ENCODE data around the gene TMC6.
A peak's percentile ranks its signal among the peaks of the same experiment; 100 is the strongest.

TMC6 gene

GRCh38 chr17:78135858-78136500, 7.4 kb upstream of the TMC6 start:
- no peak for DNase-seq (ENCODE audit: low read depth in 3 of 3)

- DNase-seq (ENCODE audit: low read depth in 3 of 3) = no peak
Observed at GRCh38 chr17:78134899-78135385, 6.4 kb upstream of the TMC6 start.

- DNase-seq (ENCODE audit: low read depth in 3 of 3) = peak in 2 of 3 donors; percentile 53 to 67
Observed at GRCh38 chr17:78133971-78134898, 5.7 kb upstream of the TMC6 start.

DNA sequence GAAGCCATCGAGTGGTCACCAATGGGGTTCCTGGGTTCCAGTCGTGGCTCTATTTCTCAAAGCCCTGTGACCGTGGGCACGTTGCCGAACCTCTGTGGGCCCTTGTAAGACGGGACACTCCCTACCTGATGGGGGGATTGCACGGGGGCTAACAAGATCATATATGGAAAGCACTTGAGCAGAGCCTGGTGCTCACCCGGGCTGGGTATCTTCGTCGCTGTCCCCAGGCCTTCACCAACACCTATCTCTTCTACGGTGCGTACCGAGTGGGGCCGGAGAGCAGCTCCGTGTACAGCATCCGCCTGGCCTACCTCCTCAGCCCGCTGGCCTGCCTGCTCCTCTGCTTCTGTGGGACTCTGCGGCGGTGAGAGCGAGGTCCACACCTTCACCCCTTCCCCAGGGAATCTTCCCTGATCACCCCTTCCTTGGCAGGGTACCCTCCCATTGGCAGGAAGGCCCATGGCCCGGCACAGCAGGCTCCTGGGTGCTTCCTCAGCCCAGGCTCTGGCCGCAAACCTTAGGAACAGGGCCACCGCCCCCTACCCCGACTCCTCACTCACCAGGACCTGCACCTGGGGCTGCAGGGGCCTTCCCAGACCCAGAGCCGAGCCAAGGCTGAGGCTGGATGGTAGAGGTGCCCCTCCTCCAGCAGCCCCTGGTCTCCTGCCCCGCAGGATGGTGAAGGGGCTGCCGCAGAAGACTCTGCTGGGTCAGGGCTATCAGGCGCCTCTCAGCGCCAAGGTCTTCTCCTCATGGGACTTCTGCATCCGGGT, 4.8 kb upstream of the TMC6 start:
- DNase-seq (ENCODE audit: low read depth in 3 of 3) = no peak

DNA sequence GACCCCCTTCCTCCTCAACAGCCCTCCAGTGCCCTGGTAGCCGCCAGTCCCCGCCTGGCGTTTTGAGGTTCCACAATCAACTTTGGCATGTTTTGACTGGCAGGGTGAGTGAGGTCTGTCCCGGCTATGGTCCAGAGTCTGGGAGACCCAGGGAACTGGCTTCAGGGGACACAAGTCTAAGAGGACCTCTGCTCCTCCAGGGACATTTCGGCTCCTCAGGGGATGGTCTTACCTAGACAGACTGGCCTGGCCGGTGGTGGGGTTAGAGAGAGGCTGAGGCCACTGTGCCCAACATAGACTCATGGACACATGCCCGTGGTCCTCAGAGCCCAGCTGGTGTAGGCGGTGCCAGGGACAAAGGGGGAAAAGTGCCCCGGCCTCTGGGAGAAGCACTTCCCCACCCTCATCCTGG, 4.2 kb upstream of the TMC6 start:
- no peak for DNase-seq (ENCODE audit: low read depth in 3 of 3)

DNA sequence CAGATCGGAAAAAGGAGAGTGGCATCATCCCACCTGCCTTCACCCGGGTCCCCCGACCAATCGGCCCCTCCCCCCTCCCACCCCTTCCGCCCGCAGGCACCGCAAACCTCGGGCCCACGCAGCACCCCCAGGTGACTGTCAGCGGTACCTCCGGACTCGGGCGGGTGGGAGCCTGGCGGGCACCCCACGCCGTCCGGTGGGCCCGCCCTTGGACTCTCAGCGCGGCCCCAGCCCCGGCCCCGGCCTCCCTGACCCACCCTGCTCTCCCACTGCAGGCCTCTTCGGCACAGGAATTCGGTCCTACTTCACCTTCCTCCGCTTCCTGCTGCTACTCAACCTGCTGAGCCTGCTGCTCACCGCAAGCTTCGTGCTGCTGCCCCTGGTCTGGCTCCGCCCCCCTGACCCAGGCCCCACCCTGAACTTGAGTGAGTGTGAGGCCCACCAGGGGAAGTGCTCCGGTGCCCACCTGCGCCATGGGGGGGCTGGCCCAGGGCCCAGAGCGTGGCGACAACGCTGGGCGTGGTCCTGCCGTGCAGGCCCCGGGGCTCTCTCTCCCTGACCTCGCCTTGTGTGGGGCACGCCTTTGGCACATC, 3.6 kb upstream of the TMC6 start:
- DNase-seq (ENCODE audit: low read depth in 3 of 3) = no peak

DNA sequence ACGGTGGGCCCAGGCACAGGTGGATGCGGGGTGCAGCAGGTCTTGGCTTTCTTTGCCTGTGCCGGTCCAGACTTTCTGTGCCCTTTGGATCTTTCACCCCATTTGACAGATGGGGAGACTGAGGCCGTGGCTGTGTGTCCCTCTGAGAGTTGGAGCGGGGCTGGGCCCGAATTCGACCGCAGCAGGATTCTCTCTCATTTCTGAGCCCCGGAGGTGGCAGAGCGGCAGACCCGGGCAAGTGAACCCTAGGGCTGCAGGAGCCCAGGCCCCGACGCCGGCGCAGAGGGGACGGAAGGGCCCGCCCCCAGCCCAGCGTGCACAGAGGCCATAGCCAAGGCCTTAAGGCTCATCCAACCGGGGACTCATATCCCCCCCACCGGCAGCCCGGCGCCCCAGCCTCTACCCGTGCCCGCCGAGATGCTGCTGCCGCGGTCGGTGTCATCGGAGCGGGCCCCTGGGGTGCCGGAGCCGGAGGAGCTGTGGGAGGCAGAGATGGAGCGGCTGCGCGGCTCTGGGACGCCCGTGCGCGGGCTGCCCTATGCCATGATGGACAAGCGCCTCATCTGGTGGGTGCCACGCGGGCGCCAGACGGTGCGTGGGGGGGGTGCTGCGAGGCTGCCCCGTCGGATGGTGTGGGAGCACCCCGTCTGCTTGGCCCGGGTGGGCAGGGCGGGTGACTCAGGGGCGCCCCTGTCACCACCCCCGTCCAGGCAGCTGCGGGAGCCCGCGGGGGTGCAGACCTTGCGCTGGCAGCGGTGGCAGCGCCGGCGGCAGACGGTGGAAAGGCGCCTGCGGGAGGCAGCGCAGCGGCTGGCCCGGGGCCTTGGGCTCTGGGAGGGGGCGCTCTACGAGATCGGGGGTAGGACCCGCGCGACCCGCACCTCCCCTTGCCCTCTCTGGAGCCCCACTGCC, 2.9 kb upstream of the TMC6 start:
- DNase-seq (ENCODE audit: low read depth in 3 of 3) = no peak

- DNase-seq (ENCODE audit: low read depth in 3 of 3) = peak in 1 of 3 donors; percentile 62
Observed at GRCh38 chr17:78130437-78131101, 2.0 kb upstream of the TMC6 start, which contains the start of gene TMC8. TSS of gene TMC8 (plus strand) at chr17:78130771. CDS start at chr17:78131589, 818 bp downstream.

GRCh38 chr17:78130090-78130436, 1.5 kb upstream of the TMC6 start:
- DNase-seq (ENCODE audit: low read depth in 3 of 3) = no peak

DNA sequence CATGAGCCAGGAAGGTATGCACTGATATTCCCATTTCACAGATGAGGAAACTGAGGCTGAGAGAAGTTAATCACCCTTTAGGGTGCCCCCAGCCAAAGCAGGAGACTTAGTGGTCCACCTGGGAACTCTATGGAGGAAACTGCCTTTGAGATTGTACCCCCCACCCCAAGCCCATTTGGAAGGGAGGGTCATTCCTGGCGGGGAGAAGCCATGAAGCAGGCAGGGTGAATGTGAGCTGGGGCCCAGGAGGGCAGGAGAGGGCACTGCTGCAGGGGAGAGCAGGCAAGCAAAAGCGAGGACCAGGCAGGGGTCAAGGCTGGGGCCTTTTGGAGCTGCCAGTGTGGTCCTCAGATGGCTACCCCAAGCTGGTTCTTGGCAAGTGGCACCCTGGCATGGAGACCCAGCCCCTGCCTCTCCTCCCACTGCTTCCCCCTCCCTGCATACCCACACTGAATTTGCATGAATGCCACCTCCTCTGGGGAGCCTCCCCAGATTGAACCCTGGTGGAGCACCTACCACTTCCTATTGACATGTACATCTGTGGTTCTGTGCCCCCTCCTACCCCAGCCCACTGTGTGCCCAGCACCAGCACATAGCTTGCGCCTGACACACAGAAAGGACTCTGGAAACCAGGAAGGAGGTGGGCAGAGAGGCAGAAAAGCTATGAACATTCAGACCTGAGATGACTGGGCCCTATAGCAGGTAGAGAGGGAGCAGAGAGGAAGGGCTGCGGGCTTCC, 965 bp upstream of the TMC6 start:
- DNase-seq (ENCODE audit: low read depth in 3 of 3) = no peak

- DNase-seq (ENCODE audit: low read depth in 3 of 3) = no peak
Observed at GRCh38 chr17:78127888-78128550, 536 bp downstream of the TMC6 start.

GRCh38 chr17:78127239-78127887, 1.2 kb downstream of the TMC6 start:
- DNase-seq (ENCODE audit: low read depth in 3 of 3) = no peak

- DNase-seq (ENCODE audit: low read depth in 3 of 3) = no peak
Observed at GRCh38 chr17:78126895-78127238, 1.7 kb downstream of the TMC6 start.

GRCh38 chr17:78125976-78126894, 2.3 kb downstream of the TMC6 start:
- DNase-seq (ENCODE audit: low read depth in 3 of 3) = no peak

DNA sequence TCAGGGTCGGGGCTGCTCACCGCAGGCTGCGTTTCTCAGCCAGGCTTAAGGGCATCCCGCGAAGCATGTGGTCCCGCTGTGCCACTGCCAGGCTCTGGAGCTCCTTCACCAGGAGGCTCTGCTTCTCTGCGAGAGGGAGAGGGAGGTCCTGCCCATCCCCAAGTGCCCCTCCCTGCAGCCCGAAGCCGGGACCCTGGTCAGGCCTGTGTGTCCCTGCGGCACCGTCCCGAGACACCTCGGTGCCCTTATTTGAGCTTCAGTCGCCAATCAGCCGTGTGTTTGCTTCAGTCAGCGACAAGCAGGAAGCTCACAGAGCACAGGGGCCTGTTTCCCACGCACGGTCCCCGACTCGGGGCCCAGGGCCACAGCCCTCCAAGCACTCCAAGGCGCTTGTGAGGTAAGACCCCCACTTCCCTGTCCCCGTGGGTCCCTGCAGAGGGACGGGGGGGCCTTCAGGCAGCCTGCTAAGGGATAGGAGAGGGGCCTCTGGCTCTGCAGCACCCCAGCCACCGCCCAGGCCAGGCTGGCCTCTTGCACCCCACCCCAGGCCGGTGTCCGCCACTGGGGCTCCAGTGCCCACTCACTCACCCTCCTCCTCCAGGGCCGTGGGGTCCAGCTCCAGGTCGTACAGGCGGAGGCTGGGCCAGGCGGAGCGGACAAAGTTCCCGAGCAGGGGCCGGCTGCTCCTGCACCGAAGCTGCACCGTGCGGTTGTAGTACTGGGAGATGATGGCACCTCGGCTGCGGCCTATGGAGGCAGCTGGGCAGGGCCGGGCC, 3.2 kb downstream of the TMC6 start:
- no peak for DNase-seq (ENCODE audit: low read depth in 3 of 3)

DNA sequence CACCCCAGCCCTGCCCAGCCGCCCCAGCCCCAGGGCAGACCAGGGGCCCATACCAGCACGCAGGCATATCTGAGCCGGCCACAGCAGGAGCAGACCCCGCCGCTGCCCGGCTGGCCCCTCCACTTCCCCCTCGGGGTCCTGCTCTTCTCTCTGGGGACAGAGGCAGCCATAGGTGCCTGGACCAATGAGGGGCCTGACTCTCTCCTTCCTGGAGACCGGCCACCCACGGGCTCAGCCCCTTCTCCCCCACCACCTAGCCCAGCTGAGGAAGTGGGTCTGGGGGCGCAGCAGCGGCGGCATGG, 3.8 kb downstream of the TMC6 start:
- DNase-seq (ENCODE audit: low read depth in 3 of 3) = no peak

All from stimulated activated CD4-positive, alpha-beta T cell treated with anti-CD3 and anti-CD28 coated beads, TNF-alpha, amount 100 ng/mL, for 48 hours (primary cell).